ENCODE data around the gene CAPN2.

GRCh38 chr1:223794136-223794880 is 82.0 kb downstream of the CAPN2 start:
- TF ChIP-seq, protein P1, sequence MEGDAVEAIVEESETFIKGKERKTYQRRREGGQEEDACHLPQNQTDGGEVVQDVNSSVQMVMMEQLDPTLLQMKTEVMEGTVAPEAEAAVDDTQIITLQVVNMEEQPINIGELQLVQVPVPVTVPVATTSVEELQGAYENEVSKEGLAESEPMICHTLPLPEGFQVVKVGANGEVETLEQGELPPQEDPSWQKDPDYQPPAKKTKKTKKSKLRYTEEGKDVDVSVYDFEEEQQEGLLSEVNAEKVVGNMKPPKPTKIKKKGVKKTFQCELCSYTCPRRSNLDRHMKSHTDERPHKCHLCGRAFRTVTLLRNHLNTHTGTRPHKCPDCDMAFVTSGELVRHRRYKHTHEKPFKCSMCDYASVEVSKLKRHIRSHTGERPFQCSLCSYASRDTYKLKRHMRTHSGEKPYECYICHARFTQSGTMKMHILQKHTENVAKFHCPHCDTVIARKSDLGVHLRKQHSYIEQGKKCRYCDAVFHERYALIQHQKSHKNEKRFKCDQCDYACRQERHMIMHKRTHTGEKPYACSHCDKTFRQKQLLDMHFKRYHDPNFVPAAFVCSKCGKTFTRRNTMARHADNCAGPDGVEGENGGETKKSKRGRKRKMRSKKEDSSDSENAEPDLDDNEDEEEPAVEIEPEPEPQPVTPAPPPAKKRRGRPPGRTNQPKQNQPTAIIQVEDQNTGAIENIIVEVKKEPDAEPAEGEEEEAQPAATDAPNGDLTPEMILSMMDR (IDR thresholded peaks at IDR 0.05), result no peak
- no peak for TF ChIP-seq POLR2A (IDR thresholded peaks at IDR 0.05)
